ENCODE data around the gene RALGPS2.
"Not testable (repeated sequence)": the region's sequence is repeated elsewhere in the genome, so short reads cannot be mapped to it uniquely, and the experiment has no call there.

The RALGPS2 gene

DNA sequence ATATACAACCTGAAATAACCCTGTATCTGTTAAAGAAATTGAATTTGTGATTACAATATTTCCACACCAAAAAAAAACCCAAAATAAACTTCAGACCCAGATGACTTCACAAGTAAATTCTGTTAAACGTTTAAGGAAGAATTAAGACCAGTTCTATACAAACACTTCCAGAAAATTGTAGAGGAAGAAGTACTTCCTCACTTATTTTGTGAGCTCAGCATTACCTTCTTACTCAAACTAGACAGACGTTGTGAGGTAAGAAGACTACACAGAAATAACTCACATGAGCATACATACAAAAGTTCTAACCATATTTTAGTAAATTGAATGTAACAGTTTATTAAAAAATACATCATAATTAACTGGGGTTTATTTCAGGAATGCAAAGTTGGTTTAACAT lies 18.8 kb downstream of the RALGPS2 start:
- Histone ChIP-seq H3K4me2 (ENCODE audit: insufficient read depth, low read length, poor library complexity, severe bottlenecking) (no peak overlapping the region), H2BK15ac (ENCODE audit: low read length) (no peak overlapping the region), H3K18ac (ENCODE audit: low read length) (no peak overlapping the region), H2AFZ (ENCODE audit: low read length) (no peak overlapping the region), H3K4me3 (ENCODE audit: low read length in 2 of 2) (no peak overlapping the region), H3K27me3 (ENCODE audit: control insufficient read depth in 3 of 3, insufficient read depth in 3 of 3, low read depth in 1 of 3, low read length in 3 of 3) (no peaks in the 10 kb centered on the region), H3K79me1 (ENCODE audit: low read depth, low read length) (peaks cover 3% of the 10 kb centered on the region), H3K14ac (ENCODE audit: low read length) (no peak overlapping the region), H2AK5ac (ENCODE audit: low read depth, low read length) (no peak overlapping the region), H3K9ac (ENCODE audit: low read depth, low read length, poor library complexity) (no peak overlapping the region), H3K36me3 (replicated peaks in 1 of 2; ENCODE audit: control insufficient read depth in 2 of 2, insufficient read depth in 2 of 2, low read length in 2 of 2) (peaks cover 0 to 36% of the 10 kb centered on the region in 2 donors), H2BK5ac (ENCODE audit: low read length) (no peak overlapping the region), H2BK120ac (ENCODE audit: low read depth, low read length) (no peak overlapping the region), H3K4ac (ENCODE audit: low read length) (no peak overlapping the region), H4K8ac (ENCODE audit: low read depth, low read length) (no peak overlapping the region), H4K91ac (ENCODE audit: low read depth, low read length, poor library complexity) (no peak overlapping the region), H2BK12ac (ENCODE audit: low read length) (no peak overlapping the region), H3K9me3 (replicated peaks in 1 of 2; ENCODE audit: control insufficient read depth in 2 of 2, insufficient read depth in 1 of 2, low read depth in 1 of 2, low read length in 2 of 2) (peaks cover 0 to 18% of the 10 kb centered on the region in 2 donors), H3K23ac (ENCODE audit: low read depth, low read length, poor library complexity) (no peak overlapping the region), H3K27ac (replicated peaks; ENCODE audit: low read length) (no peak overlapping the region), H3K4me1 (ENCODE audit: control insufficient read depth in 2 of 2, insufficient read depth in 1 of 2, low read depth in 1 of 2, low read length in 2 of 2) (no peaks in the 10 kb centered on the region)
- no peak for DNase-seq (ENCODE audit: low spot score)
- WGBS, 2 donors (ENCODE audit: extremely low coverage in 2 of 2, insufficient read length in 2 of 2, insufficient replicate concordance in 1 of 2): no CpG with 5 or more reads among the region's 2 CpGs

- H3K14ac ChIP-seq (ENCODE audit: low read length): no peak overlapping the region
- no peak overlapping the region for H2BK15ac ChIP-seq (ENCODE audit: low read length)
- H3K36me3 ChIP-seq (replicated peaks in 1 of 2; ENCODE audit: control insufficient read depth in 2 of 2, insufficient read depth in 2 of 2, low read length in 2 of 2): peaks cover 0 to 32% of the 10 kb centered on the region in 2 donors
- H4K91ac ChIP-seq (ENCODE audit: low read depth, low read length, poor library complexity): no peak overlapping the region
- no peak overlapping the region for H3K4ac ChIP-seq (ENCODE audit: low read length)
- no peaks in the 10 kb centered on the region for H3K4me1 ChIP-seq (ENCODE audit: control insufficient read depth in 2 of 2, insufficient read depth in 1 of 2, low read depth in 1 of 2, low read length in 2 of 2)
- no CpG with 5 or more reads among the region's 2 CpGs for WGBS, 2 donors (ENCODE audit: extremely low coverage in 2 of 2, insufficient read length in 2 of 2, insufficient replicate concordance in 1 of 2)
- H2BK5ac ChIP-seq (ENCODE audit: low read length): no peak overlapping the region
- H2BK12ac ChIP-seq (ENCODE audit: low read length): no peak overlapping the region
- no peak overlapping the region for H2BK120ac ChIP-seq (ENCODE audit: low read depth, low read length)
- no peak overlapping the region for H4K8ac ChIP-seq (ENCODE audit: low read depth, low read length)
- no peaks in the 10 kb centered on the region for H3K27me3 ChIP-seq (ENCODE audit: control insufficient read depth in 3 of 3, insufficient read depth in 3 of 3, low read depth in 1 of 3, low read length in 3 of 3)
- no peak overlapping the region for H3K18ac ChIP-seq (ENCODE audit: low read length)
- no peak overlapping the region for H2AFZ ChIP-seq (ENCODE audit: low read length)
- no peak for DNase-seq (ENCODE audit: low spot score)
- no peak overlapping the region for H2AK5ac ChIP-seq (ENCODE audit: low read depth, low read length)
- no peak overlapping the region for H3K4me3 ChIP-seq (ENCODE audit: low read length in 2 of 2)
- no peak overlapping the region for H3K23ac ChIP-seq (ENCODE audit: low read depth, low read length, poor library complexity)
- no peak overlapping the region for H3K27ac ChIP-seq (replicated peaks; ENCODE audit: low read length)
- no peak overlapping the region for H3K9ac ChIP-seq (ENCODE audit: low read depth, low read length, poor library complexity)
- peaks cover 0 to 18% of the 10 kb centered on the region in 2 donors for H3K9me3 ChIP-seq (replicated peaks in 1 of 2; ENCODE audit: control insufficient read depth in 2 of 2, insufficient read depth in 1 of 2, low read depth in 1 of 2, low read length in 2 of 2)
- H3K79me1 ChIP-seq (ENCODE audit: low read depth, low read length): peaks cover 3% of the 10 kb centered on the region
- no peak overlapping the region for H3K4me2 ChIP-seq (ENCODE audit: insufficient read depth, low read length, poor library complexity, severe bottlenecking)
Measured at GRCh38 chr1:178745260-178745659, 20.2 kb downstream of the RALGPS2 start.

- Histone ChIP-seq H2BK15ac (ENCODE audit: low read length) (no peak overlapping the region), H2BK12ac (ENCODE audit: low read length) (no peak overlapping the region), H3K27me3 (ENCODE audit: control insufficient read depth in 3 of 3, insufficient read depth in 3 of 3, low read depth in 1 of 3, low read length in 3 of 3) (no peaks in the 10 kb centered on the region), H3K4ac (ENCODE audit: low read length) (no peak overlapping the region), H3K27ac (replicated peaks; ENCODE audit: low read length) (no peak overlapping the region), H3K4me2 (ENCODE audit: insufficient read depth, low read length, poor library complexity, severe bottlenecking) (no peak overlapping the region), H2AFZ (ENCODE audit: low read length) (no peak overlapping the region), H2BK5ac (ENCODE audit: low read length) (no peak overlapping the region), H3K4me3 (ENCODE audit: low read length in 2 of 2) (no peak overlapping the region), H4K8ac (ENCODE audit: low read depth, low read length) (no peak overlapping the region), H3K36me3 (replicated peaks in 1 of 2; ENCODE audit: control insufficient read depth in 2 of 2, insufficient read depth in 2 of 2, low read length in 2 of 2) (peaks cover 0 to 25% of the 10 kb centered on the region in 2 donors), H3K18ac (ENCODE audit: low read length) (no peak overlapping the region), H3K4me1 (ENCODE audit: control insufficient read depth in 2 of 2, insufficient read depth in 1 of 2, low read depth in 1 of 2, low read length in 2 of 2) (no peaks in the 10 kb centered on the region), H3K9ac (ENCODE audit: low read depth, low read length, poor library complexity) (no peak overlapping the region), H2BK120ac (ENCODE audit: low read depth, low read length) (no peak overlapping the region), H4K91ac (ENCODE audit: low read depth, low read length, poor library complexity) (no peak overlapping the region), H3K9me3 (replicated peaks in 1 of 2; ENCODE audit: control insufficient read depth in 2 of 2, insufficient read depth in 1 of 2, low read depth in 1 of 2, low read length in 2 of 2) (peaks cover 0 to 18% of the 10 kb centered on the region in 2 donors), H2AK5ac (ENCODE audit: low read depth, low read length) (no peak overlapping the region), H3K79me1 (ENCODE audit: low read depth, low read length) (peaks cover 3% of the 10 kb centered on the region), H3K23ac (ENCODE audit: low read depth, low read length, poor library complexity) (no peak overlapping the region), H3K14ac (ENCODE audit: low read length) (no peak overlapping the region)
- no peak for DNase-seq (ENCODE audit: low spot score)
- no CpG with 5 or more reads among the region's 2 CpGs for WGBS, 2 donors (ENCODE audit: extremely low coverage in 2 of 2, insufficient read length in 2 of 2, insufficient replicate concordance in 1 of 2)
Measured at GRCh38 chr1:178746345-178746744, 21.3 kb downstream of the RALGPS2 start.

- H2BK15ac ChIP-seq (ENCODE audit: low read length); H2AFZ ChIP-seq (ENCODE audit: low read length); H3K4me3 ChIP-seq (ENCODE audit: low read length in 2 of 2); H3K14ac ChIP-seq (ENCODE audit: low read length); H3K27ac ChIP-seq (replicated peaks; ENCODE audit: low read length); H3K79me1 ChIP-seq (ENCODE audit: low read depth, low read length); DNase-seq (ENCODE audit: low spot score); H3K18ac ChIP-seq (ENCODE audit: low read length); H4K8ac ChIP-seq (ENCODE audit: low read depth, low read length); H3K27me3 ChIP-seq (ENCODE audit: control insufficient read depth in 3 of 3, insufficient read depth in 3 of 3, low read depth in 1 of 3, low read length in 3 of 3); H2BK12ac ChIP-seq (ENCODE audit: low read length); H3K4me1 ChIP-seq (ENCODE audit: control insufficient read depth in 2 of 2, insufficient read depth in 1 of 2, low read depth in 1 of 2, low read length in 2 of 2); H3K4ac ChIP-seq (ENCODE audit: low read length); H3K4me2 ChIP-seq (ENCODE audit: insufficient read depth, low read length, poor library complexity, severe bottlenecking); H2AK5ac ChIP-seq (ENCODE audit: low read depth, low read length); H2BK120ac ChIP-seq (ENCODE audit: low read depth, low read length); H3K9ac ChIP-seq (ENCODE audit: low read depth, low read length, poor library complexity); H4K91ac ChIP-seq (ENCODE audit: low read depth, low read length, poor library complexity); H3K23ac ChIP-seq (ENCODE audit: low read depth, low read length, poor library complexity); H2BK5ac ChIP-seq (ENCODE audit: low read length): not testable (repeated sequence)
- Histone ChIP-seq H3K36me3 (replicated peaks in 1 of 2; ENCODE audit: control insufficient read depth in 2 of 2, insufficient read depth in 2 of 2, low read length in 2 of 2) (peaks cover 0 to 16% of the 10 kb centered on the region in 2 donors), H3K9me3 (replicated peaks in 1 of 2; ENCODE audit: control insufficient read depth in 2 of 2, insufficient read depth in 1 of 2, low read depth in 1 of 2, low read length in 2 of 2) (peaks cover 0 to 15% of the 10 kb centered on the region in 2 donors)
- no CpG with 5 or more reads among the region's 3 CpGs for WGBS, 2 donors (ENCODE audit: extremely low coverage in 2 of 2, insufficient read length in 2 of 2, insufficient replicate concordance in 1 of 2)
Measured at GRCh38 chr1:178747361-178747760, 22.3 kb downstream of the RALGPS2 start.
